ENCODE measurements around the gene NFATC1.

The NFATC1 gene

GRCh38 chr18:79483971-79484491 lies 88.3 kb downstream of the NFATC1 start:
- Histone ChIP-seq H3K9me2 (replicated peaks; ENCODE audit: control insufficient read depth, low read length) (no peaks in the 10 kb centered on the region), H3K9me3 (ENCODE audit: control insufficient read depth, insufficient read depth, low read length) (no peaks in the 10 kb centered on the region), H3K4me2 (ENCODE audit: low read length) (no peak overlapping the region), H3K4me3 (ENCODE audit: low read length) (no peak overlapping the region), H4K20me1 (ENCODE audit: control insufficient read depth, insufficient read depth, low read depth, low read length) (no peaks in the 10 kb centered on the region), H3K79me2 (ENCODE audit: control insufficient read depth, low read length) (no peaks in the 10 kb centered on the region), H3F3A (ENCODE audit: control insufficient read depth, insufficient read depth) (no peaks in the 10 kb centered on the region), H3K4me1 (ENCODE audit: control insufficient read depth, low read length) (peaks cover 6% of the 10 kb centered on the region; the same call in 1 of the 2 replicates), H3K27me3 (ENCODE audit: control insufficient read depth, low read length) (no peaks in the 10 kb centered on the region), H3K36me3 (ENCODE audit: control insufficient read depth, low read length) (peaks cover 6% of the 10 kb centered on the region; the same call in 1 of the 2 replicates), H3K27ac (ENCODE audit: low read depth, low read length) (no peak overlapping the region)
- TF ChIP-seq CTCF (IDR thresholded peaks at IDR 0.05; ENCODE audit: low read depth, low read length, poor library complexity, severe bottlenecking): no peak
- TF ChIP-seq EZH2phosphoT487 (IDR thresholded peaks at IDR 0.05; ENCODE audit: borderline replicate concordance, low read length): no peak

- H3F3A ChIP-seq (ENCODE audit: control insufficient read depth, insufficient read depth): no peaks in the 10 kb centered on the region
- H3K79me2 ChIP-seq (ENCODE audit: control insufficient read depth, low read length): no peaks in the 10 kb centered on the region
- peaks cover 6% of the 10 kb centered on the region; the same call in 1 of the 2 replicates for H3K4me1 ChIP-seq (ENCODE audit: control insufficient read depth, low read length)
- H3K9me3 ChIP-seq (ENCODE audit: control insufficient read depth, insufficient read depth, low read length): no peaks in the 10 kb centered on the region
- H3K4me2 ChIP-seq (ENCODE audit: low read length): no peak overlapping the region
- no peaks in the 10 kb centered on the region for H3K9me2 ChIP-seq (replicated peaks; ENCODE audit: control insufficient read depth, low read length)
- H3K4me3 ChIP-seq (ENCODE audit: low read length): no peak overlapping the region
- no peaks in the 10 kb centered on the region for H4K20me1 ChIP-seq (ENCODE audit: control insufficient read depth, insufficient read depth, low read depth, low read length)
- H3K27me3 ChIP-seq (ENCODE audit: control insufficient read depth, low read length): no peaks in the 10 kb centered on the region
- H3K27ac ChIP-seq (ENCODE audit: low read depth, low read length): no peak overlapping the region
- TF ChIP-seq EZH2phosphoT487 (IDR thresholded peaks at IDR 0.05; ENCODE audit: borderline replicate concordance, low read length): no peak
- no peak for TF ChIP-seq CTCF (IDR thresholded peaks at IDR 0.05; ENCODE audit: low read depth, low read length, poor library complexity, severe bottlenecking)
- H3K36me3 ChIP-seq (ENCODE audit: control insufficient read depth, low read length): peaks cover 6% of the 10 kb centered on the region; the same call in 1 of the 2 replicates
These were observed 89.2 kb downstream of the NFATC1 start for GRCh38 chr18:79484661-79485621.

GRCh38 chr18:79485788-79486355 lies 90.1 kb downstream of the NFATC1 start:
- Histone ChIP-seq H3K4me1 (ENCODE audit: control insufficient read depth, low read length) (peaks cover 6% of the 10 kb centered on the region; the same call in 1 of the 2 replicates), H3K27me3 (ENCODE audit: control insufficient read depth, low read length) (no peaks in the 10 kb centered on the region), H3K4me3 (ENCODE audit: low read length) (no peak overlapping the region), H3K27ac (ENCODE audit: low read depth, low read length) (no peak overlapping the region), H4K20me1 (ENCODE audit: control insufficient read depth, insufficient read depth, low read depth, low read length) (no peaks in the 10 kb centered on the region), H3F3A (ENCODE audit: control insufficient read depth, insufficient read depth) (no peaks in the 10 kb centered on the region), H3K4me2 (ENCODE audit: low read length) (no peak overlapping the region), H3K9me2 (replicated peaks; ENCODE audit: control insufficient read depth, low read length) (no peaks in the 10 kb centered on the region), H3K79me2 (ENCODE audit: control insufficient read depth, low read length) (no peaks in the 10 kb centered on the region), H3K9me3 (ENCODE audit: control insufficient read depth, insufficient read depth, low read length) (no peaks in the 10 kb centered on the region), H3K36me3 (ENCODE audit: control insufficient read depth, low read length) (peaks cover 6% of the 10 kb centered on the region; the same call in 1 of the 2 replicates)
- TF ChIP-seq EZH2phosphoT487 (IDR thresholded peaks at IDR 0.05; ENCODE audit: borderline replicate concordance, low read length) (no peak), CTCF (IDR thresholded peaks at IDR 0.05; ENCODE audit: low read depth, low read length, poor library complexity, severe bottlenecking) (no peak)
